Measurements from ENCODE around the gene CHERP. TPM values are rescaled to one million over a fixed set of nuclear protein-coding genes. Genes with fewer than 3 reads are reported as not detected.

The CHERP gene
- total RNA-seq, 1 donor from 2014 or later, result 7.3 TPM

- Histone ChIP-seq H3K9ac (ENCODE audit: low read depth in 1 of 3, low read length in 3 of 3) (peak overlapping the region in 1 of 3 donors; percentile 33), H3K27ac (ENCODE audit: low read depth, low read length) (peak overlapping the region; percentile 48), H3K4me3 (ENCODE audit: low read length in 3 of 3) (no peak overlapping the region), H3K9me3 (ENCODE audit: control insufficient read depth in 3 of 3, low read length in 3 of 3) (no peaks in the 10 kb centered on the region), H3K4me1 (ENCODE audit: control insufficient read depth in 3 of 3, insufficient read depth in 3 of 3, low read length in 3 of 3) (peaks cover 71 to 87% (median 73%) of the 10 kb centered on the region in 3 donors), H3K27me3 (ENCODE audit: control insufficient read depth in 3 of 3, insufficient read depth in 3 of 3, low read length in 3 of 3) (no peaks in the 10 kb centered on the region), H3K36me3 (ENCODE audit: control insufficient read depth in 3 of 3, insufficient read depth in 3 of 3, low read length in 3 of 3) (peaks cover 22 to 31% (median 27%) of the 10 kb centered on the region in 3 donors)
These were observed 34.7 kb upstream of the CHERP start for GRCh38 chr19:16576690-16577530.

- peak overlapping the region; percentile 48 for H3K27ac ChIP-seq (ENCODE audit: low read depth, low read length)
- H3K4me3 ChIP-seq (ENCODE audit: low read length in 3 of 3), result no peak overlapping the region
- no peaks in the 10 kb centered on the region for H3K9me3 ChIP-seq (ENCODE audit: control insufficient read depth in 3 of 3, low read length in 3 of 3)
- H3K9ac ChIP-seq (ENCODE audit: low read depth in 1 of 3, low read length in 3 of 3), result peak overlapping the region in 1 of 3 donors; percentile 68
- peaks cover 22 to 31% (median 27%) of the 10 kb centered on the region in 3 donors for H3K36me3 ChIP-seq (ENCODE audit: control insufficient read depth in 3 of 3, insufficient read depth in 3 of 3, low read length in 3 of 3)
- H3K4me1 ChIP-seq (ENCODE audit: control insufficient read depth in 3 of 3, insufficient read depth in 3 of 3, low read length in 3 of 3), result peaks cover 71 to 87% (median 71%) of the 10 kb centered on the region in 3 donors
- H3K27me3 ChIP-seq (ENCODE audit: control insufficient read depth in 3 of 3, insufficient read depth in 3 of 3, low read length in 3 of 3), result no peaks in the 10 kb centered on the region
These were observed 33.8 kb upstream of the CHERP start for GRCh38 chr19:16575861-16576689.

GRCh38 chr19:16575282-16575681, 33.0 kb upstream of the CHERP start:
- peaks cover 22 to 31% (median 27%) of the 10 kb centered on the region in 3 donors for H3K36me3 ChIP-seq (ENCODE audit: control insufficient read depth in 3 of 3, insufficient read depth in 3 of 3, low read length in 3 of 3)
- no peak overlapping the region for H3K4me3 ChIP-seq (ENCODE audit: low read length in 3 of 3)
- H3K27ac ChIP-seq (ENCODE audit: low read depth, low read length), result peak overlapping the region; percentile 48
- peak overlapping the region; percentile 12 to 68 (median 21) for H3K9ac ChIP-seq (ENCODE audit: low read depth in 1 of 3, low read length in 3 of 3)
- H3K9me3 ChIP-seq (ENCODE audit: control insufficient read depth in 3 of 3, low read length in 3 of 3), result no peaks in the 10 kb centered on the region
- H3K4me1 ChIP-seq (ENCODE audit: control insufficient read depth in 3 of 3, insufficient read depth in 3 of 3, low read length in 3 of 3), result peaks cover 66 to 86% (median 71%) of the 10 kb centered on the region in 3 donors
- H3K27me3 ChIP-seq (ENCODE audit: control insufficient read depth in 3 of 3, insufficient read depth in 3 of 3, low read length in 3 of 3), result no peaks in the 10 kb centered on the region

DNA sequence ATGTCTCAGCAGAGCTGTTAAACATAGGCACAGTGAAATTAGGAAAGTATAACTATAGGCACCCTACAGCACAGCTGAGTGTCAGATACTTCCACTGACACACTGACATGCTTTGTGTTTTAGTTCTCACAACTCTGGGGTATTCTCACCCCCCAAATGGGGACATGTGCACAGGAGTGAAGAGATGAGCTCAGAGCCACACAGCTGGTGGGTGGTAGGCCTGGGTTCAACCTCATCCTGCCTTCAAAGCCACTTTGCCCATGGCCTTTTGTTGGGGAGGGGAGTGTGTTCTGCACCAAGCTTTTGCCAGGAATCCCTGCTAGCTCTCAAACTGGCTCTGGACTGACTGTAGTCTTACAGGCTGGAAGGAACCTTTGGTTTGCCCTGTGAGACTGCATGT, 31.7 kb upstream of the CHERP start:
- peak overlapping the region; percentile 93 to 95 (median 95) for H3K4me3 ChIP-seq (ENCODE audit: low read length in 3 of 3)
- peaks cover 19 to 43% (median 34%) of the 10 kb centered on the region in 3 donors for H3K36me3 ChIP-seq (ENCODE audit: control insufficient read depth in 3 of 3, insufficient read depth in 3 of 3, low read length in 3 of 3)
- no peaks in the 10 kb centered on the region for H3K9me3 ChIP-seq (ENCODE audit: control insufficient read depth in 3 of 3, low read length in 3 of 3)
- peak overlapping the region; percentile 5 to 94 (median 53) for H3K9ac ChIP-seq (ENCODE audit: low read depth in 1 of 3, low read length in 3 of 3)
- H3K27me3 ChIP-seq (ENCODE audit: control insufficient read depth in 3 of 3, insufficient read depth in 3 of 3, low read length in 3 of 3), result no peaks in the 10 kb centered on the region
- peak overlapping the region; percentile 83 for H3K27ac ChIP-seq (ENCODE audit: low read depth, low read length)
- peaks cover 60 to 80% (median 64%) of the 10 kb centered on the region in 3 donors for H3K4me1 ChIP-seq (ENCODE audit: control insufficient read depth in 3 of 3, insufficient read depth in 3 of 3, low read length in 3 of 3)

DNA sequence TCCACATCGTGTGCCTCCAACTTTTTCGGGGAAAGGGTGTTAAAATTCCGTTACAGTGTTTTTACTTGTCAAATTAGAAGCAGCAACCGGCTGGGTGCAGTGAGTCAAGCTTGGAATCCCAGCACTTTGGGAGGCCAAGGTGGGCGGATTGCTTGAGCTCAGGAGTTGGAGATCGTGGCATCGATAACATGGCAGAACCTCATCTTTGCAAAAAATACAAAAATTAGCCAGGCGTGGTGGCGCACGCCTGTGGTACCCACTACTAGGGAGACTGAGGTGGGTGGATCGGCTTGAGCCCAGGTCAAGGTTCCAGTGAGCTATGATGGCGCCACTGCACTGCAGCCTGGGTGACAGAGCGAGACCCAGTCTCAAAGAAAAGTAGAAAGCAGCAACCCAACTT, 31.1 kb upstream of the CHERP start:
- H3K4me1 ChIP-seq (ENCODE audit: control insufficient read depth in 3 of 3, insufficient read depth in 3 of 3, low read length in 3 of 3), result peaks cover 60 to 78% (median 64%) of the 10 kb centered on the region in 3 donors
- H3K27me3 ChIP-seq (ENCODE audit: control insufficient read depth in 3 of 3, insufficient read depth in 3 of 3, low read length in 3 of 3), result no peaks in the 10 kb centered on the region
- H3K27ac ChIP-seq (ENCODE audit: low read depth, low read length), result peak overlapping the region; percentile 83
- H3K36me3 ChIP-seq (ENCODE audit: control insufficient read depth in 3 of 3, insufficient read depth in 3 of 3, low read length in 3 of 3), result peaks cover 17 to 40% (median 34%) of the 10 kb centered on the region in 3 donors
- H3K9me3 ChIP-seq (ENCODE audit: control insufficient read depth in 3 of 3, low read length in 3 of 3), result no peaks in the 10 kb centered on the region
- peak overlapping the region; percentile 93 to 95 (median 95) for H3K4me3 ChIP-seq (ENCODE audit: low read length in 3 of 3)
- H3K9ac ChIP-seq (ENCODE audit: low read depth in 1 of 3, low read length in 3 of 3), result peak overlapping the region; percentile 79 to 94 (median 93)

DNA sequence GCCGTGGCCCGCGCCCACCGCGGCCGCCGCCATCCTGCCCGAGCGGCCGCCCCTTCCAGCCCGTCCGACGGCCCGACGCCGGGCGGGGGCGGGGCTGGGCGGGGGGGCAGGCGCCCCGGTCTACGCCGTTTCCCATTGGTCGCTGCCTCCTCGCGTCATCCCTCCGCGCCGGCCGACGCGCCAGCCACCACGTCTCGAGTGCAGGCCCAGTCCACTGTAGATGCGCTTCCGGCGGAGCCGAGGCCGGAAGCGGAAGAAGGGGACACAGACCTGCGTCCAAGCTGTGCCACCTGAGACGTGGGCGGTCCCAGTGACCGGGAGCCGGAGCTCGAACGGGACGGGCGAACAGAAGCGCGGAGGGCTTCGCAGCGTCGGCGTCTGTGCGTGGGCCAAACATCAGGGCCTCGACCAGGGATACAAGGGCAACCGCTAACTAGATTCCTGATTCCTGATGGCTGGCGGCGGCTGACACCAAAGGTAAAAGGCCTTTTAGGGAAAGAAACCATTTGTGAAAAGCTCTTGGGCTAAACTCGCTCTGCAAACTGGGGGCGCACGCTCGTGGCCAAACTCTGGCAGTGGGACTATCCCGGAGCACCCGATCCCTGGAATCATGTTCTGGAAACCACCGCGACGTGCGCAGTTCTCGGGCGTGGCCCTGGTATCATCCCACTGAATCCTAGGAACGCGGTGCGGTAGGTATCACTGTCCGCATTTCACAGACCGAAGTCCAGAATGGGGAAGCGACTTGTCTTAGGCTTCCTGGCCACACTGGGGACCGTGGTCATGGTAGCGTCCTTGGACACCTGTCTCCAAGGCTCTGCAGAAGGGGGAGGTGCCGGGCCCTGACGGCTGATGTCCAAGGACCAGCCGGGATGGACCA, 30.3 kb upstream of the CHERP start, which contains the start of gene SLC35E1:
SLC35E1 (minus strand) TSS at position 84 of the 880 bp plus-strand sequence; CDS start at position 33, 51 bp downstream.
- Histone ChIP-seq H3K9me3 (ENCODE audit: control insufficient read depth in 3 of 3, low read length in 3 of 3) (no peaks in the 10 kb centered on the region), H3K27me3 (ENCODE audit: control insufficient read depth in 3 of 3, insufficient read depth in 3 of 3, low read length in 3 of 3) (no peaks in the 10 kb centered on the region), H3K4me3 (ENCODE audit: low read length in 3 of 3) (peak within 1 kb of the TSS; percentile 95 to 98 (median 95)), H3K27ac (ENCODE audit: low read depth, low read length) (peak within 1 kb of the TSS; percentile 83), H3K36me3 (ENCODE audit: control insufficient read depth in 3 of 3, insufficient read depth in 3 of 3, low read length in 3 of 3) (peaks cover 11 to 40% (median 33%) of the 10 kb centered on the region in 3 donors), H3K9ac (ENCODE audit: low read depth in 1 of 3, low read length in 3 of 3) (peak within 1 kb of the TSS; percentile 79 to 94 (median 93)), H3K4me1 (ENCODE audit: control insufficient read depth in 3 of 3, insufficient read depth in 3 of 3, low read length in 3 of 3) (peaks cover 56 to 71% (median 61%) of the 10 kb centered on the region in 3 donors)

DNA sequence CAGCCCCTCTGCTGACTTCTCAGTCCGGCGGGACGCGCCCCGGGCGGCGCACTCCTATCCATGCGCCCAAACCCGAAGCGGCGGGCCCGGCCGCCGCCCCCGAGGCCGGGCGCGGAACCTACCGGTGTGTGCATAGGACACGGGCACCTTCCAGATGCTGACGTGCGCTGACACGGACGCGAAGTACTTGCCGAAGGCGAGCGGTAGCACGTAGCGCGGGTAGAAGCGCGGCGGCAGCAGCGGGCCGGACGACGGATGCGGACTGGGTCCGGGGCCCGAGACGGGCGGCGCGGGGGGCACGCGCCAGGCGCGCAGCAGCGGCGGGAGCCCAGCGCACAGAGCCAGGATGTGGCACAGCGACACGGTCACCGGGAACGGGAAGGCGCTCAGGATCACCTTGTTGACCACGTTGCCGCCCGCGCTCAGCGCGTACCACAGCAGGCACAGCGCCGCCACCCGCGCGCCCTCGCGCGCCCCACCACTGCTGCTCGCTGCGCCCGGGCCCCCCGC, 29.6 kb upstream of the CHERP start:
- Histone ChIP-seq H3K4me3 (ENCODE audit: low read length in 3 of 3) (peak overlapping the region; percentile 81 to 98 (median 94)), H3K9me3 (ENCODE audit: control insufficient read depth in 3 of 3, low read length in 3 of 3) (no peaks in the 10 kb centered on the region), H3K9ac (ENCODE audit: low read depth in 1 of 3, low read length in 3 of 3) (peak overlapping the region; percentile 78 to 90 (median 90)), H3K27me3 (ENCODE audit: control insufficient read depth in 3 of 3, insufficient read depth in 3 of 3, low read length in 3 of 3) (no peaks in the 10 kb centered on the region), H3K36me3 (ENCODE audit: control insufficient read depth in 3 of 3, insufficient read depth in 3 of 3, low read length in 3 of 3) (peaks cover 14 to 40% (median 29%) of the 10 kb centered on the region in 3 donors), H3K27ac (ENCODE audit: low read depth, low read length) (peak overlapping the region; percentile 72), H3K4me1 (ENCODE audit: control insufficient read depth in 3 of 3, insufficient read depth in 3 of 3, low read length in 3 of 3) (peaks cover 54 to 66% (median 56%) of the 10 kb centered on the region in 3 donors)

DNA sequence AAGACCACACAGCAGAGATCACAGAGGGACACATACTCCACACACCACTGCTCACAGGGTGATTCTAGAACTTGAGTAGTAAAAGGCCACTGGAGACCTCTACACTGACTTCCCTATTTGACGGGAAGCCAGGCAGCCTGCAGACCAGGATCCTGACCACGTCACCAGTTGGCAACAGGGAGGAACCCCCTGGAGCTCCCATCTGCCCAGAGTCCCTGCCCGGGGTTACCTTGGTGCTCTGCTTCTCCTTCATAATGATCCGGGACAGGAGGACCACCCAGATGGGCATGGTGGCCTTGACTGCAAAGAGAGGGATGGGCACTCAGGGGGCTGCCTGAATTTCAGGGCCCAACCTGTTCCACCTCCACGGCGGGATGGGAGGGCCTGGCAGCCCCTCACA, 29.0 kb upstream of the CHERP start:
- peaks cover 15 to 41% (median 28%) of the 10 kb centered on the region in 3 donors for H3K36me3 ChIP-seq (ENCODE audit: control insufficient read depth in 3 of 3, insufficient read depth in 3 of 3, low read length in 3 of 3)
- peak overlapping the region; percentile 72 for H3K27ac ChIP-seq (ENCODE audit: low read depth, low read length)
- H3K4me3 ChIP-seq (ENCODE audit: low read length in 3 of 3), result peak overlapping the region; percentile 81 to 98 (median 94)

More for the DNA sequence above, 29.0 kb upstream of the CHERP start:
- Histone ChIP-seq H3K27me3 (ENCODE audit: control insufficient read depth in 3 of 3, insufficient read depth in 3 of 3, low read length in 3 of 3) (no peaks in the 10 kb centered on the region), H3K4me1 (ENCODE audit: control insufficient read depth in 3 of 3, insufficient read depth in 3 of 3, low read length in 3 of 3) (peaks cover 50 to 60% (median 55%) of the 10 kb centered on the region in 3 donors), H3K9ac (ENCODE audit: low read depth in 1 of 3, low read length in 3 of 3) (peak overlapping the region; percentile 78 to 90 (median 90)), H3K9me3 (ENCODE audit: control insufficient read depth in 3 of 3, low read length in 3 of 3) (no peaks in the 10 kb centered on the region)
